Prostate gland (tissue), 2 donors: ENCODE results near the gene RBM45. TPM values are rescaled to one million over a fixed set of nuclear protein-coding genes. Genes with fewer than 3 reads are reported as not detected.

ENCODE experiments used
- DNase-seq: peaks from one replicate; pipeline ENCODE4 v3.0.0-alpha.2; 2019; ENCODE audit warnings: low spot score
- H3K27ac ChIP-seq, 2 donors: fragments of 200-600 bp; sonication (generic); 2 replicates each; pipeline ENCODE4 v1.5.1; 2017 to 2019
- H3K27me3 ChIP-seq: fragments of 200-600 bp; sonication (generic); replicated peaks from 2 replicates; pipeline ENCODE4 v1.5.1; 2019; ENCODE audit not compliant: insufficient read depth
- H3K36me3 ChIP-seq, 2 donors: fragments of 200-600 bp; sonication (generic); 1 replicate in 1 of 2; 2 replicates in 1 of 2; pipeline versions ENCODE4 v1.5.1 to v1.8.1; 2017 to 2019
- H3K4me1 ChIP-seq: fragments of 200-600 bp; sonication (generic); replicated peaks from 2 replicates; pipeline ENCODE4 v1.5.1; 2019
- H3K4me3 ChIP-seq, 2 donors: fragments of 200-600 bp; sonication (generic); 2 replicates each; pipeline ENCODE4 v1.5.1; 2017 to 2019
- H3K9me3 ChIP-seq: fragments of 200-600 bp; sonication (generic); 2 replicates; pipeline ENCODE4 v1.5.1; 2017
- POLR2A ChIP-seq: fragments of 450-650 bp; IDR thresholded peaks from one replicate; pipeline ENCODE4 v1.6.1; 2016; ENCODE audit warnings: antibody characterized with exemption, mild to moderate bottlenecking
- POLR2AphosphoS5 ChIP-seq: sonication (generic); formaldehyde crosslinking; IDR thresholded peaks from one replicate; pipeline ENCODE4 v1.6.1; 2017; ENCODE audit warnings: antibody characterized with exemption
- WGBS: methylation state at CpG from one replicate; pipeline ENCODE4 v1.1.5; 2018; 5-methylcytosine and 5-hydroxymethylcytosine counted together
- intact Hi-C: fragments of 100-400 bp; cut with DNase I; formaldehyde crosslinking; loops from one replicate; pipeline ENCODE4 v1.14.2; 2022
- total RNA-seq, 2 donors: library from RNA; depleted of rRNA; stranded (reverse); fragments of >200 nt; gene quantifications; one replicate each; pipeline ENCODE4 v1.1.0, GENCODE V29; 2016
- TF ChIP-seq, protein P1 (sequence below), 4 experiments: fragments of 200-600 bp in 2 of 4; fragments of 450-650 bp in 2 of 4; sonication (generic) in 2 of 4; IDR thresholded peaks; 1 replicate in 3 of 4; 2 replicates in 1 of 4; pipeline ENCODE4 v1.5.1; 2016 to 2019; ENCODE audit warnings: antibody characterized with exemption in 4 of 4, mild to moderate bottlenecking in 2 of 4, moderate library complexity in 2 of 4

RBM45 gene, protein sequence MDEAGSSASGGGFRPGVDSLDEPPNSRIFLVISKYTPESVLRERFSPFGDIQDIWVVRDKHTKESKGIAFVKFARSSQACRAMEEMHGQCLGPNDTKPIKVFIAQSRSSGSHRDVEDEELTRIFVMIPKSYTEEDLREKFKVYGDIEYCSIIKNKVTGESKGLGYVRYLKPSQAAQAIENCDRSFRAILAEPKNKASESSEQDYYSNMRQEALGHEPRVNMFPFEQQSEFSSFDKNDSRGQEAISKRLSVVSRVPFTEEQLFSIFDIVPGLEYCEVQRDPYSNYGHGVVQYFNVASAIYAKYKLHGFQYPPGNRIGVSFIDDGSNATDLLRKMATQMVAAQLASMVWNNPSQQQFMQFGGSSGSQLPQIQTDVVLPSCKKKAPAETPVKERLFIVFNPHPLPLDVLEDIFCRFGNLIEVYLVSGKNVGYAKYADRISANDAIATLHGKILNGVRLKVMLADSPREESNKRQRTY
- total RNA-seq, result 10 to 100 TPM in 1 of 2 donors, 1 to 10 TPM in 1; 9.7 to 19.0 TPM

DNA sequence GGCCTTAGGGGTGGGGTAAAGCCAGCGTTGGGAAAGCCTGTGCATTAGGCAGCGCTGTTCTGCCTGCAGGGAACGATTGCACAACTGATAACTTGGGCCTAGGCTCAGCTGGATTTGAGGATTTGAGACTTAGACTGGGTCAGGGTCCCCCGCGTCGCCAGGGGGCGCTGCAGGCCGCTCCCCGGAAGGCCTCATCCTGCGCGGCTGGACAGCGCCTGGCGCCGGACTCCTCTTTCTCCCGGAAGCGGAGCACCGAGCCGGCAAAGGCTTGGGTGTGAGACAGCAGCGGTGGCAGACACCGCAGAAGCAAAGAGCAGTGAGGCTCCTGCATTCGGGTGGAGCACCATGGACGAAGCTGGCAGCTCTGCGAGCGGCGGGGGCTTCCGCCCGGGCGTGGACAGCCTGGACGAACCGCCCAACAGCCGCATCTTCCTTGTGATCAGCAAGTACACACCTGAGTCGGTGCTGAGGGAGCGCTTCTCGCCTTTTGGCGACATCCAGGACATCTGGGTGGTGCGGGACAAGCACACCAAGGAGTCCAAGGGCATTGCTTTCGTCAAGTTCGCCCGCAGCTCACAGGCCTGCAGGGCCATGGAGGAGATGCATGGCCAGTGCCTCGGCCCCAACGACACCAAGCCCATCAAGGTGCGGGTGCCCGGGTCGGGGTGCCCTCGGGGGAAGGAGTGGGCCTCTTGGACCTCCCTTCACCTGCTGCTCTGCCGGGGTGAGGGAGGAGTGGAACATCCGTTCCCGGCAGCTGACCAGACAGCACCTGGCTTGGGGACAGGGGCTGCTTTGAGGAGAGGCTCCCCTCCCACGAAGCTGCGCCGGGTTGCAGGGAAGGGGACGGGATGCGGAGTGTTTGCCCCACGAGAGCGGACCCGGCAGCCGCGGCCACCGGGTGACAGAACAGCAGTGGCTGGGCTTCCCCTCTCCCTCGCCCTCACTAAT is at the start of gene RBM45:
TSS of gene RBM45 (plus strand) at position 236 of the 951 bp plus-strand sequence. CDS start at position 346, 110 bp downstream.
- intact Hi-C loops, result loop anchor here (5.0 kb wide), 1 partner anchor 300 kb away; no protein-coding TSS in a partner anchor
- Histone ChIP-seq H3K9me3 (no peaks in the 10 kb centered on the region), H3K27ac (peak within 1 kb of the TSS; percentile 64 to 71), H3K4me3 (peak within 1 kb of the TSS; percentile 55 to 67), H3K4me1 (no peaks in the 10 kb centered on the region), H3K36me3 (no peaks in the 10 kb centered on the region), H3K27me3 (no peaks in the 10 kb centered on the region)
- under 1% methylated on average over 54 of the region's 60 CpGs for WGBS
- TF ChIP-seq POLR2AphosphoS5 (peak; percentile 84), POLR2A (peak; percentile 36)
- TF ChIP-seq, protein P1, sequence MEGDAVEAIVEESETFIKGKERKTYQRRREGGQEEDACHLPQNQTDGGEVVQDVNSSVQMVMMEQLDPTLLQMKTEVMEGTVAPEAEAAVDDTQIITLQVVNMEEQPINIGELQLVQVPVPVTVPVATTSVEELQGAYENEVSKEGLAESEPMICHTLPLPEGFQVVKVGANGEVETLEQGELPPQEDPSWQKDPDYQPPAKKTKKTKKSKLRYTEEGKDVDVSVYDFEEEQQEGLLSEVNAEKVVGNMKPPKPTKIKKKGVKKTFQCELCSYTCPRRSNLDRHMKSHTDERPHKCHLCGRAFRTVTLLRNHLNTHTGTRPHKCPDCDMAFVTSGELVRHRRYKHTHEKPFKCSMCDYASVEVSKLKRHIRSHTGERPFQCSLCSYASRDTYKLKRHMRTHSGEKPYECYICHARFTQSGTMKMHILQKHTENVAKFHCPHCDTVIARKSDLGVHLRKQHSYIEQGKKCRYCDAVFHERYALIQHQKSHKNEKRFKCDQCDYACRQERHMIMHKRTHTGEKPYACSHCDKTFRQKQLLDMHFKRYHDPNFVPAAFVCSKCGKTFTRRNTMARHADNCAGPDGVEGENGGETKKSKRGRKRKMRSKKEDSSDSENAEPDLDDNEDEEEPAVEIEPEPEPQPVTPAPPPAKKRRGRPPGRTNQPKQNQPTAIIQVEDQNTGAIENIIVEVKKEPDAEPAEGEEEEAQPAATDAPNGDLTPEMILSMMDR (IDR thresholded peaks at IDR 0.05), result peak; percentile 75 to 99 (median 93)
- peak; percentile 87 for DNase-seq

DNA sequence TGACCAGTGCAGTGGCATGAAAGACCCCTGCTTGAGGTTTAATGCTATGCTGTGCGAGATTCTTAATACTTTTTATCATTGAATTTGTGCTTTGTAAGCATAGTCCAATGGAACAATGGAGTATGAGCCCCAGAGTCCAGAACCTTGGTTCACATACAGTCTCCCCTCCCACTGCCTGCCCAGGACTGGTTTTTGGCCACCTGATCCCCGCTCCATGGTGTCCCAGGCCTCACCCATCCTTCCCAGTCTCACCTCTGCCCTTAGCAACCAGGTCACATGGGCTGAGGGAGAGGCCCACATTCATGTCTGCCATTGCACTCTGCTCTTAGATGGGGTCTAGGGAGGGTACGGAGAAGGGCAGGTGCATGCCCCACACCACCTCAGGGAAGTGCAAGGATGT is 45.9 kb upstream of the RBM45 start:
- no peaks in the 10 kb centered on the region for H3K36me3 ChIP-seq
- WGBS, result 96% methylated on average over 3 of the region's 3 CpGs
- H3K27me3 ChIP-seq, result no peaks in the 10 kb centered on the region
- no peaks in the 10 kb centered on the region for H3K9me3 ChIP-seq
- intact Hi-C loops, result no loop called here
- TF ChIP-seq POLR2A, result no peak
- TF ChIP-seq POLR2AphosphoS5, result no peak
- TF ChIP-seq, protein P1 (IDR thresholded peaks at IDR 0.05), result no peak
- no peak for DNase-seq
- no peak overlapping the region for H3K4me3 ChIP-seq
- H3K27ac ChIP-seq, result no peak overlapping the region
- H3K4me1 ChIP-seq, result no peaks in the 10 kb centered on the region

DNA sequence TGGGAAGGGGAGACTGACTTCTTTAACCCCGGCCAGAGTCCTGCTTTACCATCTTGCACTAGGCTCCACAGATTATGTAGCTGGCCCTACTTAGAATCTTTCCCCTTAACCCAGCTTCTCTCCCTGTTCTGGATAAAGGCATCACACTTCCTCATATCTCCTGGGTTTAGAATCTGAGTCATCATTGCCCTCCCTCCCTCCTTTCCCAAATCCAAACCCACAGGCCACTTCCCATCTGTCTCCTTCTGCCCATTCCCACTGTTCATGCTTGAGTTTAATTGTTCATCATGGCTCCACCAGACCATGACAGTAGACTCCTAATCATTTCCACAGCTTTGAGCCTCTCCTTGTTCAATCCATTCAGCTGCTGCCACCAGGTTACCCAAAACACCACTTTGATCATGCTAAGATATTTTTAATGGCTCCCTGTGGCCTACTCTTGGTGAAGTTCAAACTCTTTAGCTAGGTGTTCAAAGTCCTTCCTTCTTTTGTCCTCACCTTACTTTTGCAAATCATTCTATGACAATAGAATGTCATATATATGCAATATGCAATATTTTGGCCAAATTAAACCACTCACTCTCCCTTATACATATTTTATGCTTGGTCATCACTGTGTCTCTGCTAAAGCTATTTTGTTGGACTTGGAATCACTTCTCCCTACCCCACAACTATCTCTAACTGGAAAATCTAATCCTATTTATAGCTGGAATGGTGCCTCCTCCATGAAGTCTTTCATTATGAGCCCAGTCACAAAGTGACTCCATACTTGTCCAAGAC is 45.2 kb upstream of the RBM45 start:
- WGBS, result 100% methylated on average over 1 of the region's 1 CpG
- H3K4me1 ChIP-seq, result no peaks in the 10 kb centered on the region
- intact Hi-C loops, result no loop called here
- H3K27ac ChIP-seq, result no peak overlapping the region
- H3K36me3 ChIP-seq, result no peaks in the 10 kb centered on the region
- TF ChIP-seq, protein P1 (IDR thresholded peaks at IDR 0.05), result no peak
- TF ChIP-seq POLR2AphosphoS5 (no peak), POLR2A (no peak)
- H3K27me3 ChIP-seq, result no peaks in the 10 kb centered on the region
- H3K9me3 ChIP-seq, result no peaks in the 10 kb centered on the region
- no peak for DNase-seq
- peak overlapping the region in 1 of 2 donors; percentile 1 for H3K4me3 ChIP-seq

DNA sequence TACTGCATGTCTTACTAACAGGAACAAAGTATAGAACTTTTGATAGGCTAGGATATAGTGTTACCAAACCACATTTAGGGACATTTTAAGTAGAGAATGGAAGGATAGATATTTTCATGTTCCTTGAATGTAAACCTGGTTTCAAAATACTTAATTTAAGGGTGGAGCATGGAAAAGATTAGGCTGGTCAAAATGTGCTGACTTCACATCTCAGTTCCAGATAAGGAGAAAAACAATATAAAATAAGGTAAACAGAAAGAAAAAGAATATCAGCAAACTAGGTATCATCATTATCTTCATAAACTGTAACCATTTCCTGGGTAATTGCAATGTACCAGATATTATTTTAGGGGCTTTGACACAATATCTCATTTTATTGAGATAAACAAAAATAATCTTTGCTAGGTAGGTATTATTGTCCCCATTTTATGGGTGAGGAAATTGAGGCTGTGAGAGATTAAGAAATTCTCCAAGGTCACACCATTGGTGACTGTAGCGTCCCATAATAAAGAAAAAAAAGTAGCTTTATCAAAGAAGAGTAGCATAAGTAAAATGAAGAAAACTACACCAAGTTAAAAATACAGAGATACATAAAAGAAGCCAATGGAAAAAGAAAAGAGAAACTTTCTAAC is 43.3 kb upstream of the RBM45 start:
- H3K4me3 ChIP-seq, result peak overlapping the region; percentile 24 to 43
- H3K4me1 ChIP-seq, result no peaks in the 10 kb centered on the region
- H3K27me3 ChIP-seq, result no peaks in the 10 kb centered on the region
- no peak for DNase-seq
- WGBS, result 94% methylated on average over 1 of the region's 1 CpG
- peak overlapping the region in 1 of 2 donors; percentile 73 for H3K27ac ChIP-seq
- no peak for TF ChIP-seq POLR2A
- TF ChIP-seq, protein P1 (IDR thresholded peaks at IDR 0.05), result no peak
- TF ChIP-seq POLR2AphosphoS5, result no peak
- H3K9me3 ChIP-seq, result no peaks in the 10 kb centered on the region
- no peaks in the 10 kb centered on the region for H3K36me3 ChIP-seq
- intact Hi-C loops, result no loop called here
